Cardiac muscle cell (in vitro differentiated cells and primary cell): Measurements from ENCODE around the gene USP10. TPM values are rescaled to one million over a fixed set of nuclear protein-coding genes. Genes with fewer than 3 reads are reported as not detected.

Source experiments
- DNase-seq, 2 donors: peaks; one replicate each; pipeline versions ENCODE4 v3.0.0 to v3.0.0-alpha.2; 2010 to 2017; ENCODE audit warnings: low read depth in 1 of 2, low spot score in 1 of 2
- H3K27ac ChIP-seq: fragments of 200-600 bp; sonication (generic); 2 replicates; pipeline ENCODE4 v1.5.1; 2016
- H3K27me3 ChIP-seq: fragments of 200-600 bp; sonication (generic); 2 replicates; pipeline ENCODE4 v1.6.0; 2016; ENCODE audit warnings: control low read depth
- H3K36me3 ChIP-seq: fragments of 200-600 bp; sonication (generic); 2 replicates; pipeline ENCODE4 v1.5.1; 2016; ENCODE audit warnings: control low read depth
- H3K4me1 ChIP-seq: fragments of 200-600 bp; sonication (generic); 2 replicates; pipeline ENCODE4 v1.8.1; 2017; ENCODE audit warnings: low read depth, mild to moderate bottlenecking, mixed run types
- H3K4me3 ChIP-seq: fragments of 200-600 bp; sonication (generic); 2 replicates; pipeline ENCODE4 v1.5.1; 2016; ENCODE audit warnings: mild to moderate bottlenecking
- H3K9me3 ChIP-seq: fragments of 200-600 bp; sonication (generic); 2 replicates; pipeline ENCODE4 v1.5.1; 2017; ENCODE audit warnings: low read depth, mild to moderate bottlenecking, control low read depth
- polyA plus RNA-seq: library from polyadenylated mRNA; unstranded; fragments of >200 nt; fragmentation: Nextera tagmentation; extraction: Ambion mirVana; gene quantifications from 2 replicates; pipeline ENCODE4 v1.2.1, GENCODE V29; 2016
- total RNA-seq: library from RNA; depleted of rRNA; stranded (reverse); fragments of >200 nt; gene quantifications from 2 replicates; pipeline ENCODE4 v1.2.3, GENCODE V29; 2016
- TF ChIP-seq, protein P1 (sequence below): IDR thresholded peaks from 2 replicates; pipeline ENCODE4 v1.5.1; 2012; ENCODE audit warnings: low read depth, mild to moderate bottlenecking, low read length

Gene USP10
- total and polyA plus RNA-seq, 2 experiments from 2014 or later: 91.9 to 100.0 TPM

DNA sequence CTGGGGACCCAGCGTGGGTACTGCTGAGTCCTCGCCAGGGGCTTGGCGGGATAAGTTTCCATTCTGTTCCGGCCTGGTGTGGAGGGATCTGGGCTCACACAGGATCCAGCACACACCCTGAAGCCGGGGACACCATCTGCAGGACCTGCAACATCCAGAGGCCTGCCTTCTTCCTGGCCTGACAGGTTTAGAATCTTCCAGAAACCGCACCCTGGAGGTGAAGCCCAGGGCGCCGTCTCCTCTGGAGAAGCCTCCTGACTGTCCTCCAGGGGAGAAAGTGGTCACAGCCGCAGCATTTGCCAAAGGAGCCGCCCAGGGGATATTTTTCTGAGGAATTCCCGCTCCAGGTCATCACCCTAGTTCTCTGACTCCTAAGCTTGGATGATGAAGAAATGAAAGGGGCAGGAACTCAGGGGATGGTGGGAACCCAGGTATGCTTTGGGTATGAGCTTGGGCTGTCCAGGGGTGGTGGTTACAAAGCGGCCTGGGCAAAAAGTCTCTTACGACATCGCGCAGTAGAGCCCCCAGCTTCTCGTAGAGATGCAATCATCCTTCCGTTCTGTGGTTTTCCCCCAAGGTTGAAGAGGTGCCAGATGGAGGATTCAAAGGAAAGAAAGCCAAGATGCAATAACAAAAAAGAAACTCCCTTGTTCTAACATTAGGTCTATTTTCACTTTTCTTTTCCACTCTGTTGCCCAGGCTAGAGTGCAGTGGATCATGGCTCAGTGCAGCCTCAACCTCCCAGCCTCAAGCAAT is 110.9 kb downstream of the USP10 start:
- no peaks in the 10 kb centered on the region for H3K36me3 ChIP-seq
- no peaks in the 10 kb centered on the region for H3K9me3 ChIP-seq
- H3K27ac ChIP-seq: no peak overlapping the region
- no peak overlapping the region for H3K4me3 ChIP-seq
- peak in 1 of 2 donors; percentile 94 for DNase-seq
- TF ChIP-seq, protein P1, sequence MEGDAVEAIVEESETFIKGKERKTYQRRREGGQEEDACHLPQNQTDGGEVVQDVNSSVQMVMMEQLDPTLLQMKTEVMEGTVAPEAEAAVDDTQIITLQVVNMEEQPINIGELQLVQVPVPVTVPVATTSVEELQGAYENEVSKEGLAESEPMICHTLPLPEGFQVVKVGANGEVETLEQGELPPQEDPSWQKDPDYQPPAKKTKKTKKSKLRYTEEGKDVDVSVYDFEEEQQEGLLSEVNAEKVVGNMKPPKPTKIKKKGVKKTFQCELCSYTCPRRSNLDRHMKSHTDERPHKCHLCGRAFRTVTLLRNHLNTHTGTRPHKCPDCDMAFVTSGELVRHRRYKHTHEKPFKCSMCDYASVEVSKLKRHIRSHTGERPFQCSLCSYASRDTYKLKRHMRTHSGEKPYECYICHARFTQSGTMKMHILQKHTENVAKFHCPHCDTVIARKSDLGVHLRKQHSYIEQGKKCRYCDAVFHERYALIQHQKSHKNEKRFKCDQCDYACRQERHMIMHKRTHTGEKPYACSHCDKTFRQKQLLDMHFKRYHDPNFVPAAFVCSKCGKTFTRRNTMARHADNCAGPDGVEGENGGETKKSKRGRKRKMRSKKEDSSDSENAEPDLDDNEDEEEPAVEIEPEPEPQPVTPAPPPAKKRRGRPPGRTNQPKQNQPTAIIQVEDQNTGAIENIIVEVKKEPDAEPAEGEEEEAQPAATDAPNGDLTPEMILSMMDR: no peak
- H3K4me1 ChIP-seq: no peaks in the 10 kb centered on the region
- H3K27me3 ChIP-seq: no peaks in the 10 kb centered on the region

DNA sequence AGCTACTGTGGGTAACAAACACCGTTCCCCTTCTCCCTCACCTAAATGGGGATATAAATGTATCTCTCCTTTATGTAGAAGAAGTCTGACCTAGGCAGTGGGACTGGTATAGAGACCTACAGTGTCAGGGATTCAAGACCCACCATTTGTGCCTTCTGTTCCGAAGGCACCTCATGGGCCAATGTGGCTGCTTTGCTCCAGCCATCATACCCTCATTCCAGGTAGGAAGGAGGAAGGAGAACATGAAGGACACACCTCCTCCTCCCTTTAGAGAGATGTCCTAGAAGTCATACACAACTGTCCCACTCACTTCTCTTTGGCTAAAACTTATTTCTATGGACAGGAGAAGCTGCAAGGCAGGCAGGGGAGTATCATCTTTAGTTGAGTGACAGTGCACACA is 111.7 kb downstream of the USP10 start:
- TF ChIP-seq, protein P1: no peak
- Histone ChIP-seq H3K36me3 (no peaks in the 10 kb centered on the region), H3K4me3 (no peak overlapping the region), H3K27me3 (no peaks in the 10 kb centered on the region), H3K9me3 (no peaks in the 10 kb centered on the region), H3K4me1 (no peaks in the 10 kb centered on the region), H3K27ac (no peak overlapping the region)
- no peak for DNase-seq

DNA sequence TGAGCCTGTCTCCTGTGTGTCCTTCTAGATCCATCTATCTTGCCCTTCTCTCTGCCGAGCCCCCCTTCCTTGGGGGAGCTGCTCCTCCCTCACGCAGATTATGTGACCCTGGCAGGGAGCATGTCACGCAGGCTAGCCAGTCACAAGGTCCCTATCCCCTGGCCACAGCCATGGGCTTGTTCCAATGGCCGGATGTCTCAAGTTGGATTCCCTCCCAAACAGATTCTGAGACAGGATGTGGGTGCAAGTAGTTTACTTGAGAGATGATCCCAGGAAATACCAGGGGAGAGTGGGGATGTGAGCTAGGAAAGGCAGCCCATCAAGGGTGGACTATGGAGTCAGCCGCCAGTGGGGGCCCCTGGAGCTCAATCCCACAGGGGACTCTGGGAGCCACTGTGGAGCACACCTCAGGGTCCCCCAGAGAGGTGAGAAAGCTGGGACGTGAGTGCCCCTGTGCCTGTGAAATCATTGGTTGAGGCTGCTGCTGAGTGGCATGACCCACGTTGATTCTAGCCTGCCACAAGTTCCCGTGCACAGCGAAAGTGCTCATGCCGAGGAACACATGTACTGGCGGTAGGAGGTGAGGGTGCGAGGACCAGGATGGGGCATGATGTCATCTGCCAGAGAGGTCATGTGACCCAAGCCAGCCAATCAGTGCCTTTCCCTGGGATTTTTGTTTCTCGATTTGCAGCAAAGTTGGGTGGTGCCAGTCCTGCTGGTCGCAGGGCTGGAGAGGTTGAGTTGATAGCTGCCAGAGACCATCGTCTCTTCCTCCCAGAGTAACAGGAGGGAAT is 113.5 kb downstream of the USP10 start:
- no peak overlapping the region for H3K4me3 ChIP-seq
- TF ChIP-seq, protein P1: no peak
- H3K27ac ChIP-seq: no peak overlapping the region
- no peaks in the 10 kb centered on the region for H3K36me3 ChIP-seq
- H3K27me3 ChIP-seq: no peaks in the 10 kb centered on the region
- no peak for DNase-seq
- no peaks in the 10 kb centered on the region for H3K4me1 ChIP-seq
- no peaks in the 10 kb centered on the region for H3K9me3 ChIP-seq

DNA sequence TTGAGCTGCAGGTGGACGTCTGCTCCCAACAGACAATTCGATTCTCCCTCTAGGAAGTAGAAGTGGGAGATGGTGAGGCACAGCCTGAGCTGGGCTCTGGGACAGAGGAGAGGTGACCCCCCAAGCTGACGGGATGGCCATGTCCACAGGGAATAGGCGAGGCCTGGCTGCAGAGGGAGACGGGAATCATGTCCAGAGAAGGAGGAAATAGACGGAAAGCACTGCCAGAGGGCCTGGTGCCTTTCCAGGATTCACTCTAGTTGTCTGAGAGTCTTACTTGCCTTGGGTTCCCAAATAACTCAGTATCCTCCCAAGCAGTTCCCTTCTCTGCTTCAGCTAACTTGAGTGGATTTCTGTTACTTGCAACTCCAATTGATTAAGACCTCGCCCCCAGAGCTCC is 115.7 kb downstream of the USP10 start:
- DNase-seq: no peak
- Histone ChIP-seq H3K4me1 (no peaks in the 10 kb centered on the region), H3K27ac (no peak overlapping the region), H3K36me3 (no peaks in the 10 kb centered on the region), H3K4me3 (no peak overlapping the region), H3K9me3 (no peaks in the 10 kb centered on the region), H3K27me3 (peaks cover 5% of the 10 kb centered on the region)
- TF ChIP-seq, protein P1: no peak

DNA sequence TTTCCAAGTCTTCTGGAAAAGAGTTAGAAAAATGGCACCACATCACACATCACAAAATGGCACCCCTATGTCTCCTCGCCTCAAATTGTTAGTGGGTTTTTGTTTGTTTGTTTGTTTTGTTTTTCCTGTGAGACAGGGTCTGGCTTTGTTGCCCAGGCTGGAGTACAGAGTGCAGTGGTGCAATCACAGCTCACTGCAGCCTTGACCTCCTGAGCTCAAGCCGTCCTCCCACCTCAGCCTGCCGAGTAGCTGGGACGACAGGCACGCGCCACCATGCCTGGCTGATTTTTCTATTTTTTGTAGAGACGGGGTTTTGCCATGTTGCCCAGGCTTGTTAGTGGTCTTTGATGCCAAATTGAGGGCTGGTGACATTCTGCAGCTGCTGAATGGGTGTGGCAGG is 116.2 kb downstream of the USP10 start:
- no peaks in the 10 kb centered on the region for H3K36me3 ChIP-seq
- no peaks in the 10 kb centered on the region for H3K4me1 ChIP-seq
- H3K27me3 ChIP-seq: peaks cover 11% of the 10 kb centered on the region
- TF ChIP-seq, protein P1: no peak
- H3K9me3 ChIP-seq: no peaks in the 10 kb centered on the region
- H3K4me3 ChIP-seq: no peak overlapping the region
- no peak overlapping the region for H3K27ac ChIP-seq
- DNase-seq: no peak
